HG02610 (cell line): ENCODE data around the gene NCKAP5.

Source experiments
- ATAC-seq: cut with Tn5 transposase; IDR thresholded peaks from one replicate; pipeline ENCODE4 v1.9.1; 2021; ENCODE audit warnings: mild to moderate bottlenecking, moderate library complexity; ENCODE audit not compliant: unreplicated experiment

Gene NCKAP5

DNA sequence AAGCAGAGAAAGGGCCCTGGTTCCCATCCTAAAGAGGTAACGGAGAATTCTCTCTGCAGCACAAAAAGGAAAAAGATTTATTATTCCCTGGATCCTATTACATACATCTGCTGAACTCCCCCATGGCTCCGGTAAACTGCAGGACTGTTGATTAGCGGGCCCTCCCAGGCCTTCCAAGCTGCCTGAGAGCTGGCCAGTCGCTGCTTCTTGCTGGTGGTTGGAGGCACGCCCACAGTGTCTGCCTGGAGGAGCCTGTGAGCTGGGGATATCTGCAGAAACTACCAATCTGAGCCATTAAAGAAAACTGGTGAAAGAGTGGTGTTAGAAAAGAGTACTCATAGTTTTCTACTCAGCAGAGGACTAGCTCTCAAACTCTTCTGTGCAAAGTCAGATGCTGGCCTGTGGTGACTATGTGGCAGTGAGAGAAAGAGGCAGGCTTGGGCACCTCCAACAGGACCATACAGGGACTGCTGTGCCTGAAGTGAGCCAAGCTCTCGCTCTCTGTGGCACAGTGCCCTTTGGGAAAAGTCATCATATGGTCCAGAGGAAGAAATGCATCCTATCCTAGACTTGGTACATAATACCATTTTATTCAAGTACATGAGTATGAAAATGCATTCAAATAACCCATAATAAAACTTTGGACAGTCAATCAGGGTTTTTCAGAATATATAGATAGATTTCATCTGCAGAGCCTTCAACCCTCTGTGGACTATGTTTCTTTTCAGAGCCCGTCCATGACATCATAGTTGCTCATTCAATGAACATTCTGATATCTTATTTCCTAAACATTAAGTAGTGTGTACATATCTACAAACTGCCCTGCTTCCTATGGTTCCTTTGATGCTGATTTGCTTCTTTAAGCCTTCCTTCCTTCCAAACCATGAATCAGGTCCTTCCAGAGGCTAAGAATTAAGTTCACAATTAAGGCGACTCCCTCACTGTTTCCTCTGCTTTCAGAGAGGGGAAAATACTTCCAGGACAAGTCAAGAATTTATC is 656.2 kb downstream of the NCKAP5 start:
- ATAC-seq = no peak

DNA sequence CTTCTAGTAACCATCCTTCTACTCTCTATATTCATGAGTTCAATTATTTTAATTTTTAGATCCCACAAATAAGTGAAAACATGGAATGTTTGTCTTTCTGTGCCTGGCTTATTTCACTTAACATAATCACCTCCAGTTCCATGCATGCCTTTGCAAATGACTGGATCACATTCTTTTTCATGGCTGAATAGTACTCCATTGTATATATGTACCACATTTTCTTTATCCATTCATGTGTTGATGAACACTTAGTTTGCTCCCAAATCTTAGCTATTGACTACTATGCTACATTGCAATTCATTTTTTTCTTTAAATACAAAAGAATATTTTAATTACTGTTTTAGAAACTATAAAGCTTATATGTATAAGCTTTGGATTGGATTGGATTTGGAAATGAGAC is 657.8 kb downstream of the NCKAP5 start:
- ATAC-seq = no peak

DNA sequence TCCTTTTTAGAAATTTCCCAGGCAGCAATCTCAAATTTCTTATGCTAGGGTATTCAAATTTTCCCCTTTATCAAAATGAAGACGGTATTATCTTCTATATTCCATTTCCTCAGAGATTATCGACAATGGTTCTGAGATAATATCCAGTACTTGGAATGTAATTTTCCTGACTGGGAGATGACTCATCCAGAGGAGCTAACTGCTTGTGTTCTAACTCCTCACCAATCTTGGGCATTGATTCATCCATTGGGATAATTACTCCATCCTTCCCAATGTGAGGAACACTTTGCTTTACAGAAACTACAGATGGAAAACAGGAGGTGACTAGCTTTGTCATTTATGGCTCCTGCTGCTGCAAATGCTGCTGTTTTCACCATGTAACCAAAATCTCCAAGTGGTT is 658.8 kb downstream of the NCKAP5 start:
- ATAC-seq = no peak

DNA sequence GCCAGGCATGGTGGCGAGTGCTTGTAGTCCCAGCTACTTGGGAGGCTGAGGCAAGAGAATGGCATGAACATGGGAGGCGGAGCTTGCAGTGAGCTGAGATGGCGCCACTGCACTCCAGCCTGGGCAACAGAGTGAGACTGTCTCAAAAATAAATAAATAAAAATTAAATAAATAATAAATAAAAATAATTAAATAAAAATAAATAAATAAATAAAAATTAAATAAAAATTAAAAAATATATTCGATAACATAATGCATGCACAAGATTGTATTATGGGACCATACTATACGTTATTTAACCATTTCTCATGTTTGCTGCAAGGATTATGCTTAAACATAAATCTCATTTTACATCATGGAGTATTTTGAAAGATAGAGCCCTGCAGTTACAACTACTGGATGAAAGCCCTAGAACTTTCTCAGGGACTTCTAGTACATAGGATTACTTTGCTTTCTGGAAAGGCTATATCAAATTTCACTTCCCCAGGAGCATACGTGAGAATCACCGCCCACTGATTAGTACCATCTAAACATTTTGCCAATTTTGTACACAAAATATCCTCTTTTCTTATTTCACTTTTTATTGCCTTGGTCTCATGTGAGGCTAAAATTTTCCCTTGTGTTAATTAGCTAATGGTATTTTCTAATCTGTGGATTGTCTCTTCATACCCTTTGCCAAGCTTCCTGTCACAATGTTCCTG is 664.0 kb downstream of the NCKAP5 start:
- ATAC-seq = no peak

DNA sequence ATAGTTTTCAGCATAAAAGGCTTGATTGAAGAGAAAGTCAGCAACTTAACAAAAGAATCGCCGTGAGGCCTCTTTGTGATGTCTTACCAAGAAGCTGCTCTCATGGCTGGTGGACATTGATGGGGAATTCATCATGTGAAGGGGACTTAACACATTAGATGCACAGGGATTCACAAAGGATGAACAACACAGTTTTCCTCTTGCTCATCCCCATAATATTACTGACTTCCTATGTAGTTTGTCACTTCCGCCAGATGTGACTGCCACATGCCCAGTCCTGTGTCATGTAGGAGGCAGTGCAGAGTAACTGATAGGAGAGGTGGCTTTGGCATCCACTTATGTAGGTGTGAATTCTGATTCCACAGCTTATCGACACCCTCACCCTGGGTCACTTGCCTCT is 665.6 kb downstream of the NCKAP5 start:
- no peak for ATAC-seq

DNA sequence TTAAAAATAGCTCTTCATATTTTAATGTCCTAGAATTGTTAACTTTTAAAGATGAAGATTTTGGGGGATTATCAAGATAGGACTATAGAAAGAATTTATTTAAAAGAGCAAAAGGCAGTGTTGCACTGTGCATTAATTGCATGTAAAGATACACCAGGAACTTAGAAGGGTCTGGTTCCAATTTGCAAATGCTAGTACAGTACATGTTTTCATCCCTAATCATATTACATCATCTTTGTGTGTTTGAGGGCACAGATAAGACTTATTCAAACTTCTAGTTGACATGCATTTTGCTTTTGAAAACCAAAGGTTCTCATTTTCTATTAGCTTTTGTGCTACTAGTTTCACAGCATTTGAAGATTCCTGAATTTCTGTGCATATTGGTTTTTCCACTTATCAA is 666.6 kb downstream of the NCKAP5 start:
- no peak for ATAC-seq

DNA sequence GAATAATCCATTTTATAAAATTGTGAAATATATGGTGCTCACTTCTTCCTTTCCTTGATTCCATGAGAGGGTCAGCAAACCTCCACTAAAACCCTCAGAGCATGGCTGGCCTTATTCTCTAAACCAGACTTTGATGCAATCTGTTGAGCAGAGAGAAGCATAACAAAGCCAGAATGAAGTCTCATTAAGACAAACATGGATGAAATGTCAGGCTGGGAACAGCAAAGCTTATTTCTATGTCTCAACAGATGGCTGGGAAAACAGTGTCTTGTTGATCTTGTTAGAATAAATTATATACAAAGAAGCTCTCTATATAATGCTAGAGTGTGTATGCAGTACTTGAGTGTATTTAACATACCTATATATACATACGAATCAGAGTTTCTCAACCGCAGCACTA is 671.2 kb downstream of the NCKAP5 start:
- no peak for ATAC-seq

DNA sequence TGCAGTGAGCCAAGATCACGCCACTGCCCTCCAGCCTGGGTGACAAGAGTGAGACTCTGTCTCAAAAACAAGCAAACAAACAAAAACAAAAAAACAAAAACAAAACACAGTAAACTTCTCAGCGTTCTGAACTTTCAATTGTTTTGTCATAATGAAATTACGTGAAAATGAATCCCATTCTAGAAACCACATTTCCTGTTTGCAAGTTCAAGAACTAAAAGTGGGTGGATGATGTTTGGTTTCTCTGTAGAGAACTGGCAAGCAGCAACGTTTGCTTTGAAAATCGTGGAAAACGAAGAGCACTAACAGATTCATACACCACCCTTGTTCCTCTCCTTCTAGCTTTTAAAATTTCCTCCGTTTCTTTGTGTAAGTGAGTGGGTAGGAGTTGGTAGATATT is 672.2 kb downstream of the NCKAP5 start:
- ATAC-seq = no peak

DNA sequence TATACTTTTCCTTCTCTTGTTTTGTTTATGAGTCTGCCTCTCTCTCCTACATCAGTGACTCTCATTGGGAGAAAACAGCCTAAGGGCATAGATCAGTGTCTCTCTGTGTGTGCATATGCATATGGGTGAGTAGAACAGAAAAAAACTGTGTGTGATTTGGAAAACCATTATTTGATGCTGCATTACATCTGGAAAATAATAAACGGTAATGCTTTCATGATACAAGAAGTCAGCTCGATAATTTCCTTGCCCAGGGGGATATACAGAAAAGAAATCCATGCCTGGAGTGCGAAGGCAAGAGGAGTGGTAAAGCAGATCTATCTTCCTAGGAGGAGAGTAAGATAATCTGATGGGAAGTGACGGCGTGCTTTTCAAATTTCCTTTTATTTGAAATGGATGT is 676.8 kb downstream of the NCKAP5 start:
- ATAC-seq = no peak

DNA sequence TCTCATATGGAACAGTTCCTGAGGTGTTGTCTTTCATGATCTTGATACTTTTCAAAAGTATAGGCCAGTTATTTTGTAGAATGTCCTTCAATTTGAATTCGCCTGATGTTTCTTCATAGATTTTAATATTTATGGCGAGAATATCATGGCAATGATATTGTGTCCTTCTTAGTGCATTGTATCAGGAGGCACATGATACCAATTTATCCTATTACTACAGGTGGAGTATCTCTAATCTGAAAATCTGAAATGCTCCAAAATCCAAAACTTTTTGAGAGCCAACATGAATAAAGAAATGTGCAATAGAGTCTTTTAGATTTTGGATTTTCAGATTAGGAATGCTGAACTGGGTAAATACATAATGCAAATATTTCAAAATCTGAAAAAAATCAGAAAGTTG is 681.7 kb downstream of the NCKAP5 start:
- ATAC-seq = no peak

DNA sequence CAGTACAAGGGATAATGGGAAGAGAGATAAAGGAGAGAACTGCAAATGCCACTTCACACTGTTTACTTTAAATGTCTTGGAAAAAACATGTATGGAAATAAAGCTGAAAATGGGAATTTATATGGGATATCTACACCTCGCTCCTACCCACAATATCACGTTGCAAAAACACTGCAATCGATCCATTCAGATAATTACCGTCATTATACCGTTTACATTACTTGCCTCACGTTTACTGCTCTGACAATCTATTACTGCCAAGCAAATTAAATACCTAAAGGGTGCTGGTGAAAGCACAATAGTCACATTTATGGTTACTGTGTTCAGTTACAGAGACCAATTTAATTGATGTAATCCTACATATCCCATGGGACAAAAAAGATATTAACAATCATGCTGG is 683.6 kb downstream of the NCKAP5 start:
- no peak for ATAC-seq

DNA sequence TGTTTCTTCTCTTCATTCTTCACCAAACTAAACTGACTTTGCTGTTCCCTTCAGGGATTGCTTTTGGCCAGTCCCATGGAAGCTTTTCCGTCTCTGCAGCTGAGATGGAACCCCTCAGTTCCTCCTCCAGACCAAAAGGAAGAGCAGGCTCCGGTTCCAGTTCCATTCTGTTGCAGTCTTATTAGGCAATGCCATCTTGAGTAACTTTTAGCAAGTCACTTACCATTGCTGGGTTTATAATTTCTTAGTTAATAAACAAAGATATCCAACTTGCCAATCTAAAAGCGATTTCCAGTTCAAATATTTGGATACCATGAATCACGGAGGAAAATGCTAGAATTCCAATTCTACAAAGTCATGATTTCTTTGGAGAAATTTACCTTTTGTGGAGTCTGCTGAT is 684.0 kb downstream of the NCKAP5 start:
- no peak for ATAC-seq

DNA sequence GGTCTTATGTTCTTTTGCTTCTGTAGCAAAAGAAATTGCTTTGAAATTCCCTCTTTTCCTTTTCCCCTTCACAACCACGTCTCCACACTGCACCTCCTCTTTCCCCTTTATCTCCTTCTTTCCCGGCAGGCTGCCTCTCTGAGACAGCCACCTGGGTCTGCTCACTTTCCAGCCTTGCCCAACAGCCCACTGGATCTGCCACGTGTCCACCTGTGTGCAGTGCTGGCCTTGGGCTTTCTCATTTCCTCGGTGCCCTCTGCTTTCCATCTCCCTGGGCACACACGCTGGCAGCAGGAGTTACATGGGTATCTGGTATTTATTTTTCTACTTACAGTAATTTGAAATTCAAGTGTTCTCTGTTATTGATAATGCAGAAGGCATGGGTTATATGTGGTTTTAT is 684.8 kb downstream of the NCKAP5 start:
- ATAC-seq = no peak

DNA sequence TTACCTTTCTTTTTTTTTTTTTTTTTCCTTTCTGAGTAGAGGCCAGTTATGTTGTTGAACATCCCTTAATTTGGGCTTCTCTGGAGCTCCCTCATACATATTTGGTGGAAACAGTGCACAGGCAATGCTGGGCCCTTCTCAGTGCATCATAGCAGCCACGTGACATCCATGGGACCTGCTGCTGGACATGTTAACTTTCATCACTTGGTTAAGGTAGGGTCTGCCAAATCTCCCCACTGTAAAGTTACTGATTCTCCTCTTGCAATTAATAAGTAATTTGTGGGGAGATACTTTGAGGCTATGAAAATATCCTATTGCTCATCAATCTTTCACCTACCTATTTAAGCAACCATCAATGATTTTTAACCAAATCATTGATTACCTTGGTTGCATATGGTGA is 686.7 kb downstream of the NCKAP5 start:
- no peak for ATAC-seq

DNA sequence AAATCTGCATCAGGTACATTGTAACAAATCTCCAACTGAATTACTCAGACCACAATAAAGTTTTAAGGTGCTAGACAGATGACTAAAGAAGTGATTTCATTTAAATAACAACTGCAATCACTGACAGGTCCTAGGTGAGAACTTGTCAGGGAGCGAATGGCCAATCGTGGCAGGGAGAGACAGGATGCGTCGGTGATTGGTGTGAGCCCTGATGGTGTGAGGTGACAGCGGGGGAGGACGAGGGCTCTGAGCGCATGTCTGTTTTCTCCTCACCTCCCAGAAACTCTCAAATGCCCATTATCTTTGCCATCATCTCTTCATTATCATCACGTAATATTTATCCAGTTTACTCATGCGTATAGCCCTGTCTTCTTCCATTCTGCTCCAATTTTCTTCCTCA is 690.3 kb downstream of the NCKAP5 start:
- no peak for ATAC-seq

DNA sequence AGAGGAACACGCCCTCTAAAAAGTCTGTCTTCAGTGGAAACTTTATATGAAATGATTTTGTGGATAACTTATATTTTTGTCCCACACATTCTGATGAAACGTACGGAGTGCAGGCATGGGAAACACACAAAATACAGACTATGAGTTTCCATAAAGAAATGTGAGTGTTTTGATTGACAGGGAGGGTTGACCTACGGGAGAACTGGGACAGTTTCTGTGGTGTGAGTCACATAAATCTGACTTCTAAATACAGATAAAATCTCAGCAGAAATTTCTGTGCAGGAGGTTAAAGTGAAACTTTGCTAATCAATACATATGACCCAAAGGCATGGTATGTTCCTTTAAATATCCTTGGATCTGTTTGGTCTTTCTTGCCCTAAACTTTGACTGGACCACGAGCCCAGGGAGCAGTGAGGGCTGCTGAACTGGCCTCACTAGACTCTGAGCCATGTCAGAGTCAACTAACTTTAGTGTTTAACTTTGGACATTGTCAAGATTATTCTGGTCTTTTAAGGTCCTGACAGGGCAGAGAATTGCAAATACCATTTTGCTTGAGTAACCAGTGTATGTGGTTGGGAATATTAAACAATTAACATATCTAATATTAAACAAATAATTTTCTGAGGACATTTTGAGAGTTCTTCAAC is 691.4 kb downstream of the NCKAP5 start:
- no peak for ATAC-seq

DNA sequence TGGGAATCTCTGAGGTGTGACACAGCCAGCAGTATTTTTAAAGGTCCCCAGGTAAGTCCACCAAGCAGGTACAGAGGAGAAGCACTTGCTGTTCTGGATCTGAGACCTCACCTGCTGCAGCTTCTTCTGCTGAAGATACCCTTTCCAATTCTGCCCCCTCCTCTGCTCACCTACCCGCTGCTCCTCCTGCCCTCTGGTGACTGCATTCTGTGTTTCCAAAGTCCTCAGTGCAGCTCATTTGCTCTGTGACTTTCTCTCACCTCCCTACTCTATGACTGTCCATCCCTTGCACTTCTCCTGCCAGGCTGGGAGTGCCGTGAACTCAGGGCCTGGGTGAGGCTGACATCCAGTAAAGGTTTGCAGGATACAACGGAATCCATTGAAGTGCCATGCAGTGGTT is 693.1 kb downstream of the NCKAP5 start:
- no peak for ATAC-seq

DNA sequence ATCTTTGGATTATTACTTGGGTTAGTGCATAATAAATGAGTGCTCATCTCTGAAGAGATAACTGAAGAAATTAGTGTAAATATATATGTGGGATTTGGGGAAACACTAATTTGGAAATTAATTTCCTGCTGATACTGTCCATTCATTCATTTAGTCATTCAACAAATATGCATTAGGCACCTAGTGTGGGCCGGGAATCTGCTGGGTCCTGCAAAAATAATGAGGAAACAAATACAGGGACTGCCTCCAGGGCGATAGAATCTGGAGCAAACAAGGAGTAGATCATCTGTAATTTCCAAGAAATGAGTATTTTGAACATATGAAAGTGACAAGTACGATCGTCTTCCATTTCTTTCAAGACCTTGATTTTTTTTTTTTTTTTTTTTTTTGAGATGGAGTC is 694.5 kb downstream of the NCKAP5 start:
- ATAC-seq = no peak

DNA sequence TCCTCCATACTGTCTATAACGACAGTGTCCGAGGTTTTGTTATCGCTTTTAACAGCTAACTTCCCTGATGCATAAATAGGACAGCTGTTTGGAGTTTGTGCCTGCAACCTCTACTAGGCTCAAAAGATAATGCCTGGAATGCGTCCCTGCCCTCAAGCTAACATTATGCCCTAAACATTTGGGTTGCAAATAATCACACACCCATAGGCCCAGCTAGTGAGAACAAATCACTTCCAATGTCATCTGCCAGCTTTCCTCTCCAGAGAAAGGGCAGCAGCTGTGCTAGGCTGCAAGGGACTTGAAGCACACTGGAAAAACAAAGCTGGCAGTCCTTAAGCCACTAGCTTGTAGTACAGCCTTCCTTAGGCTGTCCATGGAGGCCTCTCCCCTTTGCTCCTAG is 696.4 kb downstream of the NCKAP5 start:
- ATAC-seq = no peak

DNA sequence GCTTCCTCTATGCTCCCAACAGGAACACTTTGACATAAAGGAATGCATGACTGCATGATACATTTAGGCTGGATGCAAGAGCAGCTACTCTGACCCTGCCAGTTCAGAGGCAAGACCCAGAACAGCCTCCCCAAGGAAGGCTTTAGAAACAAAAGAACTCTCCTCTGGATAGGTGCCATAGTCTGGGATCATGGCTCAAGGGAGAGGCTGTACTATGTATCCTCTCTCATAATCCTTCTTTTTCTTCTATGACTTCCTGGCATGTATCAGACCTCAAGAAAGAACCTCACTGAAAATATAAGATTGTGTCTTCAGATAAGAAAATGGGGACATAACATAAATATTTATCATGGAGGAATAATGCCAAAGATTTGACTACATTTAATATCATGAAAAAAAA is 704.3 kb downstream of the NCKAP5 start:
- no peak for ATAC-seq

DNA sequence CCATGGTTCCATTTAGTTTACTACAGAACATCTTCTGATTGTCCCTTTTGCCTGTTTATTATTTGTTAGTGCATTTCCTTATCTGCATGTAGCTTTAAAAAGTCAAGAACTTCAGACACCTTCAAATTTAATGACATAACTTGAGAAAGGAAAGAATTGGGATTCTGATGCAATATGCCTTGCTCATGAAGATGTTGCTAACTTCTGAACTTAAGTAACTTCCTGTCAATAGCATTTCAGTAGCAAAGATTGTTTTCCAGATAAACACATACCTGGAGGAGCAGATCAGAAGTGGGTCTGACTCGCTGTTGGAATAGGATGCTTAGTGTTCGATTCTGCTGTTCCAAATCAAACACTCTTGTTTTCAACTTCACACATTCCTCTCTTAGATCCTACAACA is 708.0 kb downstream of the NCKAP5 start:
- ATAC-seq = no peak

DNA sequence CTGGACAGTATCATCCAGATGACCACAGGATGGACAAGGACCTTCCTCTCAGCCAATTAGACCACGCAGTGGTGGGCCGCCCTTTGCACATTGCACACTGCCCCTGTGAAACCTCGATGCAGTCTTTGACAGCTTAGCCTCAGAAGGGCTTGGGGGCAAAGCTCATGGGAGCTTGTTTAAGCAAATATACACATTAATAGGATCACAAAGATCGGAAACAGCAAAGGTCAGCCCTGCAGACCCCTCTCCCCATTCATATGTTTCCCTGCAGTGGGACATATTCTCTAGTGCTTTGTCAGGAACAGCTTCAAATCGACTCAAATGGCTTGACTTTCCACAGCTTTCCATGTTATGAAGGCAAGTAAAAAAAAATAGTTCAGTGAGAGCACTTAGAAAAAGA is 708.7 kb downstream of the NCKAP5 start:
- ATAC-seq = no peak
